Measurements from ENCODE around the gene IGF2BP2.

IGF2BP2 gene

DNA sequence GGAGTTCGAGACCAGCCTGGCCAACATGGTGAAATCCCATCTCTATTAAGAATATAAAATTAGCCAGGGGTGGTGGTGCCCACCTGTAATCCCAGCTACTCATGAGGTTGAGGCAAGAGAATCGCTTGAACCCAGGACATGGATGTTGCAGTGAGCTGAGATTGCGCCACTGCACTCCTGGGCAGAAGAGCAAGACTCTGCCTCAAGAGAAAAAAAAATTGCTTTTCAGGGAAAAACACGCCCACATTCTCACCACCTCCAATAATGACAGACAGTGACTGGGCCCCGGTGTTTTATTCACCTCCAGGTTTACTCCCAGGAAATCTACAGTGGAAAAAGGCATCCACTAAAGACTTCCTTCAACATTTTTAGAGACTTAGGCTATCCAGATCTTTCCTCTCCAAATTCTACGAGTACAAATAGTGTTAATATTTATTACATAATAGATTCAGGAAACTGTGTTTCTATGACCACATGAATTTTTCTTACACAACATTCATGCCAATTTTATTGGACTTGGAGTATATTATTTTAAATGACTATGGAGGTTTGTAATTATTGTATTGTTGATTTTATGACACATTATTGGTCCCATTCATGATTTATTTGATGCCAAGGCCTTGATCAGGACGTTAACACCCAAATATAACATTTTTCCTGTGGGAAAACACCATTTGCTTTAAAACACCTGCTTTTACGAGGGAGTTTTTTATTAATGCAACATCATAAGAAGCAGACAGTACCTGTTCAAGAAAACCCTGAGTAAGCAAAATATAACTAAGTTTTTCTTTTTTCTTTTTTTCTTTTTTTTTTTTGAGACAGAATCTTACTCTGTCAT is 26.6 kb downstream of the IGF2BP2 start:
- no peak for TF ChIP-seq CTCF (IDR thresholded peaks at IDR 0.05; ENCODE audit: low read depth, low read length)
- TF ChIP-seq EZH2phosphoT487 (IDR thresholded peaks at IDR 0.05; ENCODE audit: low read depth): no peak
- Histone ChIP-seq H3K4me2 (ENCODE audit: low read length) (no peak overlapping the region), H3K4me1 (ENCODE audit: low read length) (no peaks in the 10 kb centered on the region), H4K20me1 (ENCODE audit: insufficient read depth, low read length) (no peaks in the 10 kb centered on the region), H3K27me3 (ENCODE audit: low read depth, low read length) (no peaks in the 10 kb centered on the region), H3K4me3 (ENCODE audit: low read length) (no peak overlapping the region), H3K27ac (ENCODE audit: low read length) (no peak overlapping the region), H2AFZ (ENCODE audit: low read depth, low read length) (no peak overlapping the region), H3K9me3 (ENCODE audit: insufficient read depth, low read length) (no peaks in the 10 kb centered on the region), H3K36me3 (replicated peaks; ENCODE audit: low read depth, low read length) (no peaks in the 10 kb centered on the region), H3K9ac (ENCODE audit: low read length) (no peak overlapping the region), H3K79me2 (ENCODE audit: low read length) (no peaks in the 10 kb centered on the region)

DNA sequence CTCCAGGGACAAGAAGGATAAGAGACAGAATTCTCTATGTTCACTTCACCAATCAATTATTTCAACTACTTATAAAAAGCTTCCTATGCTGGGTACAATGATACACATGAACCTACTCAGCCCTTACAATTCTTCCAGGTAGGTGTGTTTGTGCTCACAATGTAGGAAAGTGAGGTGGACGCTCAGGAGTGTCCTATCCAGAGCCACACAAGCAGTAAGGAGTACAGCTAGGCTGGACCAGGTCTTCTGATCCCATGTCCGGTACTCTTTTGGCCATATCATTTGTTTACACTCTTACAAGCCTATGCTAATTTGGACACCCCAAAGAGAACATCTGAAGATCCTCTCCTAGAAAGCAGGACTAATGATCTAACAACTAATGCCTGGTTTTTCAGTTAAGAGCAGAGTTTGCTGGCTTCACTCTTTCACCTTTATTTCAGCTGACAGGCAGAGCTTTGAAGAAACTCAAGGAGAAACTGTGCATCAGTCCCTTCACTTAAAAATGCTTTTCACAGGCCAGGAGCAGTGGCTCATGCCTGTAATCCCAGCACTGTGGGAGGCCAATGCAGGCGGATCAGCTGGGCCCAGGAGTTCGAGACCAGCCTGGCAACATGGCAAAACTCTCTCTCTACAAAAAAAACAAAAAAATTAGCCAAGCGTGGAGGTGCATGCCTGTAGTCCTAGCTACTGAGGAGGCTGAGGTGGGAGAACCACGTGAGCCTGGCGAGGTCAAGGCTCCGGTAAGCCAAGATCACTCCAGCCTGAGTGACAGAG is 27.5 kb downstream of the IGF2BP2 start:
- TF ChIP-seq EZH2phosphoT487 (IDR thresholded peaks at IDR 0.05; ENCODE audit: low read depth) (no peak), CTCF (IDR thresholded peaks at IDR 0.05; ENCODE audit: low read depth, low read length) (no peak)
- H4K20me1 ChIP-seq (ENCODE audit: insufficient read depth, low read length): no peaks in the 10 kb centered on the region

DNA sequence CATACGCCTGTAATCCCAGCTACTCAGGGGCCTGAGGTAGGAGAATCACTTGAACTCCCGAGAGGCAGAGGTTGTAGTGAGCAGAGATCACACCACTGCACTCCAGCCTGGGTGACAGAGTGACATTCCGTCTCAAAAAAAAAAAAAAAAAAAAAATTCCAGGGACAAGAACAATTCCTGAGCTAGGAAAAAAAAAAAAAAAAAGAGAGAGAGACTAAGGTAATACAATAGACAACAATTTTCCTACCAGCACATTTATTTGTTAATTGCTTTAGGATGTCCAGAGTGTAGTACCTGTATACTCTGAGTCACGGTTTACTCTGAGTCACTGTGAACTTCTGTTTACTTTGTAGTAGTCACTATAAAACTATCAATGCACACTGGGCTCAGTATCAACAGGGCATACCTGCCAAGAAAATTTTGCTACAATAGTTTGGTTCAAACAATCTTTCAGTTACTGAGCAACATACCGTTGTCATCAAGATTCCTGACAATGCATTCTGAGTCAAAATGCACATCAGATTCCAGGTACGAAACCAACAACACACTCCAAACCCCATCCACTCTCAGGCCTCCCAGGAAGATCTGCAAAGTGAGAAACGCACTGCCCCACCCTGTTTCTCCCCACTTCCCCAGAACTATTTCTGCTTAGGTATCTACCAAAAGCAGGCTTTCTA is 28.3 kb downstream of the IGF2BP2 start:
- no peak for TF ChIP-seq CTCF (IDR thresholded peaks at IDR 0.05; ENCODE audit: low read depth, low read length)
- TF ChIP-seq EZH2phosphoT487 (IDR thresholded peaks at IDR 0.05; ENCODE audit: low read depth): no peak
- Histone ChIP-seq H3K36me3 (replicated peaks; ENCODE audit: low read depth, low read length) (no peaks in the 10 kb centered on the region), H3K27ac (ENCODE audit: low read length) (no peak overlapping the region), H3K9me3 (ENCODE audit: insufficient read depth, low read length) (no peaks in the 10 kb centered on the region), H3K79me2 (ENCODE audit: low read length) (no peaks in the 10 kb centered on the region), H4K20me1 (ENCODE audit: insufficient read depth, low read length) (no peaks in the 10 kb centered on the region), H3K4me3 (ENCODE audit: low read length) (no peak overlapping the region), H2AFZ (ENCODE audit: low read depth, low read length) (no peak overlapping the region), H3K9ac (ENCODE audit: low read length) (no peak overlapping the region), H3K4me2 (ENCODE audit: low read length) (no peak overlapping the region), H3K27me3 (ENCODE audit: low read depth, low read length) (no peaks in the 10 kb centered on the region; the same call in 1 of the 2 replicates), H3K4me1 (ENCODE audit: low read length) (no peaks in the 10 kb centered on the region)

More for the DNA sequence above, 27.5 kb downstream of the IGF2BP2 start:
- Histone ChIP-seq H3K4me1 (ENCODE audit: low read length) (no peaks in the 10 kb centered on the region), H2AFZ (ENCODE audit: low read depth, low read length) (no peak overlapping the region), H3K27ac (ENCODE audit: low read length) (no peak overlapping the region), H3K27me3 (ENCODE audit: low read depth, low read length) (no peaks in the 10 kb centered on the region), H3K4me3 (ENCODE audit: low read length) (no peak overlapping the region), H3K9me3 (ENCODE audit: insufficient read depth, low read length) (no peaks in the 10 kb centered on the region), H3K4me2 (ENCODE audit: low read length) (no peak overlapping the region), H3K9ac (ENCODE audit: low read length) (no peak overlapping the region), H3K36me3 (replicated peaks; ENCODE audit: low read depth, low read length) (no peaks in the 10 kb centered on the region), H3K79me2 (ENCODE audit: low read length) (no peaks in the 10 kb centered on the region)

DNA sequence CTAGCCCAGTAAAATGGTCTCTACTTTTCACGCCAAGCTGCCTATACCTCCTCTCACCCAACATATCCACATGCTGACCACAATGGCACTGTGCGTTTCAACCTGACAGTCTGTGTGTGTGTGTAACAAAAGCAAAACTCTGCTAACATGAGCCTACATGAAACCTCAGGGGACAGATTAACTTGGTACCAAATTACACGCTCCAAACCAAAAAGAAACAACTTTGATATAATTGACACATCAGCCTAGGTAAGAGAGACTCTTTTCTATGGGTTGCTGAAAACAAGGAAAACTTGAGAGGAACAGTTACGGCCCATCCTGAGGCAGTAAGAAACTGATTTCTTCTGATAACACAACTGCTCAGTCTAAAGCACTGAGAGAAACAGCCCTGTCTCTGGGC is 31.5 kb downstream of the IGF2BP2 start:
- H3K9ac ChIP-seq (ENCODE audit: low read length): no peak overlapping the region
- H3K4me1 ChIP-seq (ENCODE audit: low read length): no peaks in the 10 kb centered on the region
- H3K4me3 ChIP-seq (ENCODE audit: low read length): no peak overlapping the region
- no peaks in the 10 kb centered on the region for H3K79me2 ChIP-seq (ENCODE audit: low read length)
- H4K20me1 ChIP-seq (ENCODE audit: insufficient read depth, low read length): no peaks in the 10 kb centered on the region
- no peak for TF ChIP-seq EZH2phosphoT487 (IDR thresholded peaks at IDR 0.05; ENCODE audit: low read depth)
- no peak for TF ChIP-seq CTCF (IDR thresholded peaks at IDR 0.05; ENCODE audit: low read depth, low read length)
- no peak overlapping the region for H3K27ac ChIP-seq (ENCODE audit: low read length)
- no peak overlapping the region for H3K4me2 ChIP-seq (ENCODE audit: low read length)
- H3K27me3 ChIP-seq (ENCODE audit: low read depth, low read length): peaks cover 8% of the 10 kb centered on the region; the same call in 1 of the 2 replicates
- no peaks in the 10 kb centered on the region for H3K9me3 ChIP-seq (ENCODE audit: insufficient read depth, low read length)
- H2AFZ ChIP-seq (ENCODE audit: low read depth, low read length): no peak overlapping the region
- no peaks in the 10 kb centered on the region for H3K36me3 ChIP-seq (replicated peaks; ENCODE audit: low read depth, low read length)

Measured in OCI-LY3 (cell line).